ENCODE data around the gene APOO. TPM values are rescaled to one million over a fixed set of nuclear protein-coding genes. Genes with fewer than 3 reads are reported as not detected.

The APOO gene
- total and polyA plus RNA-seq, 4 donors = 5.4 to 18.0 (median 8.8) TPM

- peak overlapping the region; percentile 44 to 82 for H3K9ac ChIP-seq (ENCODE audit: low read depth in 1 of 2, low read length in 2 of 2)
- 48% methylated on average over 13 of the region's 13 CpGs for WGBS
Measured at GRCh38 chrX:23908219-23909004, 674 bp upstream of the APOO start.

GRCh38 chrX:23907111-23907497 lies 634 bp downstream of the APOO start:
- no peak for TF ChIP-seq HNF4G (IDR thresholded peaks at IDR 0.05)
- TF ChIP-seq REST (IDR thresholded peaks at IDR 0.05) = no peak
- no peak for TF ChIP-seq FOXA1 (IDR thresholded peaks at IDR 0.05)
- no peak for TF ChIP-seq RAD21 (IDR thresholded peaks at IDR 0.05)
- no peak for TF ChIP-seq ZBTB33 (IDR thresholded peaks at IDR 0.05)
- TF ChIP-seq JUND (IDR thresholded peaks at IDR 0.05) = no peak
- TF ChIP-seq RXRA (IDR thresholded peaks at IDR 0.05) = no peak
- TF ChIP-seq CTCF (IDR thresholded peaks at IDR 0.05; ENCODE audit: low read depth, low read length, missing input control) = no peak
- no peak for TF ChIP-seq EGR1 (IDR thresholded peaks at IDR 0.05; ENCODE audit: low read depth in 2 of 2)
- no peak for TF ChIP-seq NR2F2 (IDR thresholded peaks at IDR 0.05)
- TF ChIP-seq SP1 (IDR thresholded peaks at IDR 0.05) = no peak
- no peak for TF ChIP-seq FOXA2 (IDR thresholded peaks at IDR 0.05)
- TF ChIP-seq GABPA (IDR thresholded peaks at IDR 0.05 in 1 of 2, conservative IDR thresholded peaks at IDR 0.05 in 1 of 2) = no peak
- TF ChIP-seq YY1 (IDR thresholded peaks at IDR 0.05) = no peak
- TF ChIP-seq ATF3 (IDR thresholded peaks at IDR 0.05) = no peak
- H3K36me3 ChIP-seq (ENCODE audit: control insufficient read depth in 4 of 4, insufficient read depth in 3 of 4, low read depth in 1 of 4, low read length in 3 of 4) = no peaks in the 10 kb centered on the region
- H3K27me3 ChIP-seq (ENCODE audit: control insufficient read depth in 4 of 4, insufficient read depth in 4 of 4, low read length in 3 of 4) = no peaks in the 10 kb centered on the region
- peaks cover 0 to 9% (median 5%) of the 10 kb centered on the region in 4 donors for H3K4me1 ChIP-seq (ENCODE audit: control insufficient read depth in 4 of 4, insufficient read depth in 4 of 4, low read length in 3 of 4)
- DNase-seq (ENCODE audit: low spot score) = no peak
- peak overlapping the region in 2 of 3 donors; percentile 61 to 74 for H3K4me3 ChIP-seq (ENCODE audit: low read depth in 1 of 3, low read length in 3 of 3)
- H3K9me3 ChIP-seq (ENCODE audit: control insufficient read depth in 4 of 4, low read length in 3 of 4) = no peaks in the 10 kb centered on the region
- H3K27ac ChIP-seq (ENCODE audit: low read depth in 1 of 2, low read length in 2 of 2) = peak overlapping the region; percentile 80 to 81
- 4% methylated on average over 12 of the region's 12 CpGs for WGBS
- peak overlapping the region; percentile 67 to 84 for H3K9ac ChIP-seq (ENCODE audit: low read depth in 1 of 2, low read length in 2 of 2)

More at GRCh38 chrX:23908219-23909004, 674 bp upstream of the APOO start:
- Histone ChIP-seq H3K4me1 (ENCODE audit: control insufficient read depth in 4 of 4, insufficient read depth in 4 of 4, low read length in 3 of 4) (peaks cover 0 to 6% (median 2%) of the 10 kb centered on the region in 4 donors), H3K36me3 (ENCODE audit: control insufficient read depth in 4 of 4, insufficient read depth in 3 of 4, low read depth in 1 of 4, low read length in 3 of 4) (no peaks in the 10 kb centered on the region), H3K27me3 (ENCODE audit: control insufficient read depth in 4 of 4, insufficient read depth in 4 of 4, low read length in 3 of 4) (no peaks in the 10 kb centered on the region), H3K9me3 (ENCODE audit: control insufficient read depth in 4 of 4, low read length in 3 of 4) (no peaks in the 10 kb centered on the region), H3K4me3 (ENCODE audit: low read depth in 1 of 3, low read length in 3 of 3) (peak overlapping the region in 1 of 3 donors; percentile 74), H3K27ac (ENCODE audit: low read depth in 1 of 2, low read length in 2 of 2) (peak overlapping the region; percentile 55 to 81)
- no peak for TF ChIP-seq RAD21 (IDR thresholded peaks at IDR 0.05)
- TF ChIP-seq GABPA (IDR thresholded peaks at IDR 0.05 in 1 of 2, conservative IDR thresholded peaks at IDR 0.05 in 1 of 2) = no peak
- TF ChIP-seq CTCF (IDR thresholded peaks at IDR 0.05; ENCODE audit: low read depth, low read length, missing input control) = peak; percentile 10
- no peak for TF ChIP-seq YY1 (IDR thresholded peaks at IDR 0.05)
- no peak for TF ChIP-seq JUND (IDR thresholded peaks at IDR 0.05)
- no peak for TF ChIP-seq SP1 (IDR thresholded peaks at IDR 0.05)
- no peak for DNase-seq (ENCODE audit: low spot score)
